ENCODE data around the gene MSANTD1. TPM values are rescaled to one million over a fixed set of nuclear protein-coding genes. Genes with fewer than 3 reads are reported as not detected.

The MSANTD1 gene
- 0.10 and 0.12 TPM in 2 replicates for total RNA-seq (2014; rRNA removed; shearing (Covaris generic))

GRCh38 chr4:3248811-3249661, at the start of gene MSANTD1:
Gene MSANTD1 (plus strand): TSS chr4:3249159. CDS start chr4:3249223, 64 bp downstream.
- DNase-seq (ENCODE audit: low read depth), result peak; percentile 13

- DNase-seq (ENCODE audit: low read depth), result no peak
Measured at GRCh38 chr4:3199653-3200422, 49.1 kb upstream of the MSANTD1 start.

- no peak for DNase-seq (ENCODE audit: low read depth)
Measured at GRCh38 chr4:3200423-3201090, 48.4 kb upstream of the MSANTD1 start.

- DNase-seq (ENCODE audit: low read depth), result peak; percentile 4
Measured at GRCh38 chr4:3201718-3202702, 46.9 kb upstream of the MSANTD1 start.

GRCh38 chr4:3202836-3203820, 45.8 kb upstream of the MSANTD1 start:
- DNase-seq (ENCODE audit: low read depth), result no peak

- DNase-seq (ENCODE audit: low read depth), result no peak
Measured at GRCh38 chr4:3203971-3204431, 45.0 kb upstream of the MSANTD1 start.

GRCh38 chr4:3205995-3206394, 43.0 kb upstream of the MSANTD1 start:
- no peak for DNase-seq (ENCODE audit: low read depth)

- DNase-seq (ENCODE audit: low read depth), result no peak
Measured at GRCh38 chr4:3206439-3207100, 42.4 kb upstream of the MSANTD1 start.

- no peak for DNase-seq (ENCODE audit: low read depth)
Measured at GRCh38 chr4:3207531-3208037, 41.4 kb upstream of the MSANTD1 start.

- DNase-seq (ENCODE audit: low read depth), result no peak
Measured at GRCh38 chr4:3208826-3209225, 40.1 kb upstream of the MSANTD1 start.

- no peak for DNase-seq (ENCODE audit: low read depth)
Measured at GRCh38 chr4:3209551-3210325, 39.2 kb upstream of the MSANTD1 start.

GRCh38 chr4:3210467-3210866, 38.5 kb upstream of the MSANTD1 start:
- no peak for DNase-seq (ENCODE audit: low read depth)

GRCh38 chr4:3211866-3212265, 37.1 kb upstream of the MSANTD1 start:
- no peak for DNase-seq (ENCODE audit: low read depth)

- no peak for DNase-seq (ENCODE audit: low read depth)
Measured at GRCh38 chr4:3212391-3213105, 36.4 kb upstream of the MSANTD1 start.

GRCh38 chr4:3213106-3213425, 35.9 kb upstream of the MSANTD1 start:
- no peak for DNase-seq (ENCODE audit: low read depth)

- no peak for DNase-seq (ENCODE audit: low read depth)
Measured at GRCh38 chr4:3213661-3214250, 35.2 kb upstream of the MSANTD1 start.

- DNase-seq (ENCODE audit: low read depth), result no peak
Measured at GRCh38 chr4:3215256-3215655, 33.7 kb upstream of the MSANTD1 start.

Measured in RPMI7951 (cell line).